A673 (cell line): ENCODE measurements around the gene SPDYC.

ENCODE experiments used
- EZH2 ChIP-seq: fragments of 200-600 bp; sonication (generic); IDR thresholded peaks from 2 replicates; pipeline ENCODE4 v1.6.1; 2017; ENCODE audit warnings: borderline replicate concordance, low read depth, mild to moderate bottlenecking, mixed read lengths, antibody characterized with exemption, low read length; ENCODE audit not compliant: poor library complexity, severe bottlenecking
- TF ChIP-seq, protein P1 (sequence below): fragments of 300-800, 200-600 bp; sonication (generic); conservative IDR thresholded peaks from 2 replicates; pipeline ENCODE4 v1.5.1; 2017; ENCODE audit warnings: low read depth, mild to moderate bottlenecking, antibody characterized with exemption, low read length, moderate library complexity, mixed read lengths

GRCh38 chr11:65181569-65182257 is 11.7 kb downstream of the SPDYC start, which contains the start of gene CAPN1:
- TF ChIP-seq, protein P1, sequence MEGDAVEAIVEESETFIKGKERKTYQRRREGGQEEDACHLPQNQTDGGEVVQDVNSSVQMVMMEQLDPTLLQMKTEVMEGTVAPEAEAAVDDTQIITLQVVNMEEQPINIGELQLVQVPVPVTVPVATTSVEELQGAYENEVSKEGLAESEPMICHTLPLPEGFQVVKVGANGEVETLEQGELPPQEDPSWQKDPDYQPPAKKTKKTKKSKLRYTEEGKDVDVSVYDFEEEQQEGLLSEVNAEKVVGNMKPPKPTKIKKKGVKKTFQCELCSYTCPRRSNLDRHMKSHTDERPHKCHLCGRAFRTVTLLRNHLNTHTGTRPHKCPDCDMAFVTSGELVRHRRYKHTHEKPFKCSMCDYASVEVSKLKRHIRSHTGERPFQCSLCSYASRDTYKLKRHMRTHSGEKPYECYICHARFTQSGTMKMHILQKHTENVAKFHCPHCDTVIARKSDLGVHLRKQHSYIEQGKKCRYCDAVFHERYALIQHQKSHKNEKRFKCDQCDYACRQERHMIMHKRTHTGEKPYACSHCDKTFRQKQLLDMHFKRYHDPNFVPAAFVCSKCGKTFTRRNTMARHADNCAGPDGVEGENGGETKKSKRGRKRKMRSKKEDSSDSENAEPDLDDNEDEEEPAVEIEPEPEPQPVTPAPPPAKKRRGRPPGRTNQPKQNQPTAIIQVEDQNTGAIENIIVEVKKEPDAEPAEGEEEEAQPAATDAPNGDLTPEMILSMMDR = no peak
- no peak for TF ChIP-seq EZH2
